Activated CD4-positive, alpha-beta T cell treated with anti-CD3 and anti-CD28 coated beads, Interleukin-2, amount 10 ng/mL, durations not matched to agents 24 days and 14 days (primary cell): ENCODE data around the gene MINDY3. TPM values are rescaled to one million over a fixed set of nuclear protein-coding genes. Genes with fewer than 3 reads are reported as not detected.
A peak's percentile ranks its signal among the peaks of the same experiment; 100 is the strongest.

Experiments used
- DNase-seq: peaks from one replicate; pipeline ENCODE4 v3.0.0; 2022
- H3K27ac Mint-ChIP-seq: one replicate; pipeline ENCODE4 v1.8.0; 2022; ENCODE audit warnings: mild to moderate bottlenecking, mixed read lengths
- H3K27me3 Mint-ChIP-seq: one replicate; pipeline ENCODE4 v1.8.0; 2022; ENCODE audit warnings: mixed read lengths
- H3K36me3 Mint-ChIP-seq: one replicate; pipeline ENCODE4 v1.8.0; 2022; ENCODE audit warnings: low read depth, mild to moderate bottlenecking, mixed read lengths
- H3K4me1 Mint-ChIP-seq: one replicate; pipeline ENCODE4 v1.8.0; 2021; ENCODE audit warnings: mixed read lengths
- H3K4me3 Mint-ChIP-seq: one replicate; pipeline ENCODE4 v1.8.0; 2022; ENCODE audit warnings: mild to moderate bottlenecking, moderate library complexity, mixed read lengths
- H3K9me3 Mint-ChIP-seq: one replicate; pipeline ENCODE4 v1.8.0; 2021; ENCODE audit warnings: mixed read lengths
- intact Hi-C: fragments of 100-400 bp; cut with micrococcal nuclease; formaldehyde crosslinking; loops from one replicate; pipeline ENCODE4 v1.15.1; 2023
- total RNA-seq: library from RNA; stranded (reverse); gene quantifications from 2 replicates; pipeline ENCODE4 v1.2.3, GENCODE V29; 2022

The MINDY3 gene
- total RNA-seq, 1 donor from 2014 or later, result 20.1 TPM

GRCh38 chr10:15847481-15847880, 12.8 kb downstream of the MINDY3 start:
- DNase-seq, result no peak
- no peak overlapping the region for H3K27ac Mint-ChIP-seq
- intact Hi-C loops, result no loop called here
- H3K4me1 Mint-ChIP-seq, result peaks cover 17% of the 10 kb centered on the region
- peaks cover 22% of the 10 kb centered on the region for H3K9me3 Mint-ChIP-seq
- H3K4me3 Mint-ChIP-seq, result no peak overlapping the region
- H3K36me3 Mint-ChIP-seq, result peaks cover 46% of the 10 kb centered on the region
- no peaks in the 10 kb centered on the region for H3K27me3 Mint-ChIP-seq

GRCh38 chr10:15844517-15844916, 15.8 kb downstream of the MINDY3 start:
- no peak overlapping the region for H3K4me3 Mint-ChIP-seq
- no peaks in the 10 kb centered on the region for H3K9me3 Mint-ChIP-seq
- H3K4me1 Mint-ChIP-seq, result peaks cover 20% of the 10 kb centered on the region
- H3K27ac Mint-ChIP-seq, result no peak overlapping the region
- no peak for DNase-seq
- peaks cover 23% of the 10 kb centered on the region for H3K36me3 Mint-ChIP-seq
- no peaks in the 10 kb centered on the region for H3K27me3 Mint-ChIP-seq
- intact Hi-C loops, result no loop called here

- Mint-ChIP-seq H3K27ac (peak overlapping the region; percentile 17), H3K4me1 (peaks cover 19% of the 10 kb centered on the region), H3K27me3 (no peaks in the 10 kb centered on the region), H3K4me3 (no peak overlapping the region), H3K9me3 (no peaks in the 10 kb centered on the region), H3K36me3 (peaks cover 20% of the 10 kb centered on the region)
- intact Hi-C loops, result no loop called here
- DNase-seq, result no peak
Observed at GRCh38 chr10:15843695-15844094, 16.6 kb downstream of the MINDY3 start.

GRCh38 chr10:15842556-15843169, 17.6 kb downstream of the MINDY3 start:
- Mint-ChIP-seq H3K9me3 (no peaks in the 10 kb centered on the region), H3K4me3 (no peak overlapping the region), H3K4me1 (peaks cover 19% of the 10 kb centered on the region), H3K27ac (no peak overlapping the region), H3K27me3 (no peaks in the 10 kb centered on the region), H3K36me3 (peaks cover 18% of the 10 kb centered on the region)
- intact Hi-C loops, result no loop called here
- DNase-seq, result no peak

- H3K4me3 Mint-ChIP-seq, result no peak overlapping the region
- peaks cover 19% of the 10 kb centered on the region for H3K4me1 Mint-ChIP-seq
- H3K27ac Mint-ChIP-seq, result no peak overlapping the region
- no peak for DNase-seq
- no peaks in the 10 kb centered on the region for H3K9me3 Mint-ChIP-seq
- H3K27me3 Mint-ChIP-seq, result no peaks in the 10 kb centered on the region
- peaks cover 17% of the 10 kb centered on the region for H3K36me3 Mint-ChIP-seq
- intact Hi-C loops, result no loop called here
Observed at GRCh38 chr10:15841696-15842095, 18.6 kb downstream of the MINDY3 start.

- intact Hi-C loops, result no loop called here
- Mint-ChIP-seq H3K27me3 (no peaks in the 10 kb centered on the region), H3K4me3 (no peak overlapping the region), H3K36me3 (peaks cover 15% of the 10 kb centered on the region), H3K9me3 (no peaks in the 10 kb centered on the region), H3K4me1 (peaks cover 6% of the 10 kb centered on the region), H3K27ac (no peak overlapping the region)
- no peak for DNase-seq
Observed at GRCh38 chr10:15836807-15837206, 23.5 kb downstream of the MINDY3 start.

GRCh38 chr10:15829495-15829894, 30.8 kb downstream of the MINDY3 start:
- Mint-ChIP-seq H3K4me1 (peaks cover 11% of the 10 kb centered on the region), H3K27ac (no peak overlapping the region), H3K9me3 (no peaks in the 10 kb centered on the region), H3K36me3 (peaks cover 32% of the 10 kb centered on the region), H3K4me3 (no peak overlapping the region), H3K27me3 (no peaks in the 10 kb centered on the region)
- intact Hi-C loops, result no loop called here
- DNase-seq, result no peak

GRCh38 chr10:15824498-15824897, 35.8 kb downstream of the MINDY3 start:
- H3K4me1 Mint-ChIP-seq, result no peaks in the 10 kb centered on the region
- no peak for DNase-seq
- peaks cover 27% of the 10 kb centered on the region for H3K36me3 Mint-ChIP-seq
- H3K27ac Mint-ChIP-seq, result no peak overlapping the region
- intact Hi-C loops, result loop anchor here (5.0 kb wide), 1 partner anchor 392 kb away; no protein-coding TSS in a partner anchor
- no peaks in the 10 kb centered on the region for H3K9me3 Mint-ChIP-seq
- H3K27me3 Mint-ChIP-seq, result no peaks in the 10 kb centered on the region
- H3K4me3 Mint-ChIP-seq, result no peak overlapping the region

- Mint-ChIP-seq H3K27me3 (no peaks in the 10 kb centered on the region), H3K9me3 (no peaks in the 10 kb centered on the region), H3K36me3 (peaks cover 30% of the 10 kb centered on the region), H3K27ac (no peak overlapping the region), H3K4me3 (no peak overlapping the region), H3K4me1 (peaks cover 3% of the 10 kb centered on the region)
- no peak for DNase-seq
- intact Hi-C loops, result loop anchor here (5.0 kb wide), 1 partner anchor 390 kb away; no protein-coding TSS in a partner anchor
Observed at GRCh38 chr10:15822131-15822530, 38.2 kb downstream of the MINDY3 start.

GRCh38 chr10:15821046-15821683, 39.1 kb downstream of the MINDY3 start:
- Mint-ChIP-seq H3K36me3 (peaks cover 30% of the 10 kb centered on the region), H3K27me3 (no peaks in the 10 kb centered on the region)
- intact Hi-C loops, result loop anchor here (5.0 kb wide), 1 partner anchor 389 kb away; no protein-coding TSS in a partner anchor

GRCh38 chr10:15817409-15818046, 42.8 kb downstream of the MINDY3 start:
- H3K9me3 Mint-ChIP-seq, result no peaks in the 10 kb centered on the region
- no peak for DNase-seq
- H3K4me3 Mint-ChIP-seq, result no peak overlapping the region
- no peaks in the 10 kb centered on the region for H3K27me3 Mint-ChIP-seq
- peak overlapping the region; percentile 4 for H3K27ac Mint-ChIP-seq
- peaks cover 29% of the 10 kb centered on the region for H3K36me3 Mint-ChIP-seq
- H3K4me1 Mint-ChIP-seq, result peaks cover 3% of the 10 kb centered on the region
- intact Hi-C loops, result no loop called here

More at GRCh38 chr10:15821046-15821683, 39.1 kb downstream of the MINDY3 start:
- no peak for DNase-seq
- no peaks in the 10 kb centered on the region for H3K9me3 Mint-ChIP-seq
- H3K27ac Mint-ChIP-seq, result no peak overlapping the region
- H3K4me3 Mint-ChIP-seq, result no peak overlapping the region
- H3K4me1 Mint-ChIP-seq, result peaks cover 3% of the 10 kb centered on the region

GRCh38 chr10:15815242-15815885, 44.9 kb downstream of the MINDY3 start:
- no peak overlapping the region for H3K4me3 Mint-ChIP-seq
- no peak for DNase-seq
- no peaks in the 10 kb centered on the region for H3K9me3 Mint-ChIP-seq
- H3K27ac Mint-ChIP-seq, result no peak overlapping the region
- intact Hi-C loops, result no loop called here
- H3K36me3 Mint-ChIP-seq, result peaks cover 21% of the 10 kb centered on the region
- H3K4me1 Mint-ChIP-seq, result peaks cover 3% of the 10 kb centered on the region
- H3K27me3 Mint-ChIP-seq, result no peaks in the 10 kb centered on the region

GRCh38 chr10:15814565-15814964, 45.7 kb downstream of the MINDY3 start:
- Mint-ChIP-seq H3K27me3 (no peaks in the 10 kb centered on the region), H3K4me3 (no peak overlapping the region), H3K27ac (no peak overlapping the region), H3K4me1 (peaks cover 3% of the 10 kb centered on the region), H3K36me3 (peaks cover 21% of the 10 kb centered on the region), H3K9me3 (no peaks in the 10 kb centered on the region)
- no peak for DNase-seq
- intact Hi-C loops, result no loop called here

GRCh38 chr10:15813415-15813814, 46.9 kb downstream of the MINDY3 start:
- H3K4me3 Mint-ChIP-seq, result no peak overlapping the region
- H3K9me3 Mint-ChIP-seq, result no peaks in the 10 kb centered on the region
- no peak for DNase-seq
- intact Hi-C loops, result no loop called here
- peaks cover 3% of the 10 kb centered on the region for H3K4me1 Mint-ChIP-seq
- peaks cover 16% of the 10 kb centered on the region for H3K36me3 Mint-ChIP-seq
- no peaks in the 10 kb centered on the region for H3K27me3 Mint-ChIP-seq
- no peak overlapping the region for H3K27ac Mint-ChIP-seq
